Activated CD8-positive, alpha-beta T cell treated with anti-CD3 and anti-CD28 coated beads, Interleukin-2, amount 10 ng/mL, durations not matched to agents 7 days and 5 days (primary cell): ENCODE results near the gene MR1. TPM values are rescaled to one million over a fixed set of nuclear protein-coding genes. Genes with fewer than 3 reads are reported as not detected.

ENCODE experiments used
- ATAC-seq: fragments of 150-1000 bp; cut with Tn5 transposase; one replicate; pipeline ENCODE4 v1.10.0; 2021; ENCODE audit warnings: moderate library complexity
- CTCF ChIA-PET: fragments of 350-600 bp; sonication (Branson Sonifier 250); formaldehyde crosslinking; loops from one replicate; lab custom pipeline; 2021; ENCODE audit warnings: antibody characterized with exemption; lab: Charles Lee
- POLR2A ChIA-PET: fragments of 350-600 bp; sonication (Branson Sonifier 250); formaldehyde crosslinking; loops from one replicate; lab custom pipeline; 2021; ENCODE audit warnings: antibody characterized with exemption; lab: Charles Lee
- DNase-seq: peaks from one replicate; pipeline ENCODE4 v3.0.0-alpha.2; 2020
- H3K27ac Mint-ChIP-seq: one replicate; pipeline ENCODE4 v1.8.0; 2021; ENCODE audit warnings: mild to moderate bottlenecking, mixed read lengths
- H3K27me3 Mint-ChIP-seq: one replicate; pipeline ENCODE4 v1.8.0; 2021; ENCODE audit warnings: low read depth, mixed read lengths
- H3K36me3 Mint-ChIP-seq: one replicate; pipeline ENCODE4 v1.8.0; 2021; ENCODE audit warnings: low read depth, mixed read lengths
- H3K4me1 Mint-ChIP-seq: one replicate; pipeline ENCODE4 v1.8.0; 2021; ENCODE audit warnings: low read depth, mixed read lengths
- H3K4me3 Mint-ChIP-seq: one replicate; pipeline ENCODE4 v1.8.0; 2021; ENCODE audit warnings: mild to moderate bottlenecking, mixed read lengths
- H3K9me3 Mint-ChIP-seq: one replicate; pipeline ENCODE4 v1.8.0; 2022; ENCODE audit warnings: mixed read lengths; ENCODE audit not compliant: insufficient read depth
- total RNA-seq, 2 experiments: library from RNA; stranded (reverse); gene quantifications; one replicate each; pipeline ENCODE4 v1.2.3, GENCODE V29; 2021

The MR1 gene
- total RNA-seq, 2 experiments from 2014 or later, result 27.9 to 29.3 TPM

DNA sequence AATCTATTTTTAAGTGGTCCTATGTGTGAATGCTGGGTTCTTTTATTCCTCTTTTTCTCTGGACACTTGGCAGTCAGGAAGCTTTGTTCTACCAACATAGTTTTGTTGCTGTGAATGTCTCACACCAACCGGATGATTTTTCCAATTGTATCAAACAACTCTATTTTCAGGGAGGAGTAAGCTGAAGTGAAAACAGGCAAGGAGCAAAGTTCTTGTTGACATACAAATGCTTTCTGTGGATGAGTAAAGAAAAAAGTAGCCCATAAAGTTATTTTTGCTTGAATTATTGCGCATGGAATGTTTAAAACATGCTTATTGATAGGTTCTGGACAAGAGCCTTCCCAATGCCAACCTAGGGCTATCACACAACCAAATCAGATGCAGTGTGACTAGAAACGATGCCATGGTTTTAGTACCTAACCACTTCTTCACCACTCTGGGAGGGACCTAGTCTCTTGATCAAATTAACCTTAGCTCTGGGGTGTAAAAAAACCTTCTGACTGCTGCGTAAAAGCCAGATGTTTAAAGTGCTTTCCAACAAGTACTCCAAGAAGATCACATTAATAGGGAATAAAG is 59.2 kb downstream of the MR1 start:
- Mint-ChIP-seq H3K36me3 (peaks cover 62% of the 10 kb centered on the region), H3K4me1 (peaks cover 53% of the 10 kb centered on the region), H3K27me3 (no peaks in the 10 kb centered on the region), H3K4me3 (peak overlapping the region; percentile 20), H3K9me3 (no peaks in the 10 kb centered on the region), H3K27ac (no peak overlapping the region)
- ChIA-PET POLR2A (interaction anchor here (0.9 to 1.2 kb wide), 3 partner anchors 42 to 50 kb away, joined by 3 read pairs; no protein-coding TSS in a partner anchor), CTCF (interaction anchor here (0.7 to 19.0 kb wide), 4 partner anchors 11 to 57 kb away, joined by 3 to 395 read pairs (median 26); no protein-coding TSS in a partner anchor)
- ATAC-seq (no peak), DNase-seq (no peak)

DNA sequence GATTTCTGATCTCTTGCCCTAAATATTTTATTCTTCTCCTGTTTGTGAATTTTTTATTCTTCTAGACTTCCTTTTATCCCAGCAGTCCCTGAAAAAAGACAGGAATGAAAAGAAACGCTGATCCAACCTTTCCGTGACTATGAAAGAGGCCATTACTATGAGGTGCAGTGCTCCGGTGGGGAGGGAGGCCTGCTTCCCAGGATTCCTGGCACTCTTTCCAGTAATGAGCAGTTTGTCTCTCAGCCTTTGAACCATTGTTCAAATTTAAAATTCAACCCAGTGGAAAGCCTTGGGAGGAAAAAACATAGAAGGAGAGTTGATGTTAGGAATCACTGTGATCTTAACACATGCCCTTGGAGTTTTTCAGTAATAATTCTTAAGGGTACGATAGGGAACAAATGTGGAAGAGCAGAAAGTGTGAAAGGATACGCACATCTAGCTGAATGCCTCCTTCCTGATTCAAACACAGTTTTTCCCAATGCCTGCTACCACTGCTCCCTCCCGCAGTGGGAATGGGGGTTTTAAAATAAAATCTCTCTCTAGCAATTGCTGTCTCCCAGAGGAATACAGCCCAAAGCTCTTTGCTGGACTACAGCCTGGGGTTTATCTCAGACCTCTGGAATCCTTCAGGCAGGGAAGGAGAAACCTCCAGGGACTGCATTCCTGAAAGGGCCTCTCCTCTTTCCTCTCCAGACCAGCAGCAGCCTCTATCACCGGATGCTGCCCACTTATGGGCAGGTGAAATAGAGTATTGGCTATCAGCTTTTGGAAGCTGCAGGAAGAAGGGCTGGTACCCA is 60.8 kb downstream of the MR1 start:
- POLR2A ChIA-PET, result no interaction called here
- CTCF ChIA-PET, result interaction anchor here (1.1 to 19.0 kb wide), 2 partner anchors 10 to 46 kb away, joined by 6 to 395 read pairs; no protein-coding TSS in a partner anchor
- H3K4me3 Mint-ChIP-seq, result no peak overlapping the region
- H3K4me1 Mint-ChIP-seq, result peaks cover 65% of the 10 kb centered on the region
- no peak overlapping the region for H3K27ac Mint-ChIP-seq
- no peaks in the 10 kb centered on the region for H3K9me3 Mint-ChIP-seq
- DNase-seq (no peak), ATAC-seq (no peak)
- no peaks in the 10 kb centered on the region for H3K27me3 Mint-ChIP-seq
- H3K36me3 Mint-ChIP-seq, result peaks cover 56% of the 10 kb centered on the region

GRCh38 chr1:181095260-181095659 is 61.5 kb downstream of the MR1 start:
- H3K27ac Mint-ChIP-seq, result no peak overlapping the region
- peaks cover 50% of the 10 kb centered on the region for H3K36me3 Mint-ChIP-seq
- ChIA-PET POLR2A (interaction anchor here (0.8 kb wide), 1 partner anchor 9 kb away, joined by 4 read pairs; no protein-coding TSS in a partner anchor), CTCF (interaction anchor here (1.1 to 19.0 kb wide), 2 partner anchors 9 to 45 kb away, joined by 6 to 395 read pairs; no protein-coding TSS in a partner anchor)
- ATAC-seq (no peak), DNase-seq (no peak)
- no peak overlapping the region for H3K4me3 Mint-ChIP-seq
- H3K4me1 Mint-ChIP-seq, result peaks cover 71% of the 10 kb centered on the region
- no peaks in the 10 kb centered on the region for H3K27me3 Mint-ChIP-seq
- H3K9me3 Mint-ChIP-seq, result no peaks in the 10 kb centered on the region

DNA sequence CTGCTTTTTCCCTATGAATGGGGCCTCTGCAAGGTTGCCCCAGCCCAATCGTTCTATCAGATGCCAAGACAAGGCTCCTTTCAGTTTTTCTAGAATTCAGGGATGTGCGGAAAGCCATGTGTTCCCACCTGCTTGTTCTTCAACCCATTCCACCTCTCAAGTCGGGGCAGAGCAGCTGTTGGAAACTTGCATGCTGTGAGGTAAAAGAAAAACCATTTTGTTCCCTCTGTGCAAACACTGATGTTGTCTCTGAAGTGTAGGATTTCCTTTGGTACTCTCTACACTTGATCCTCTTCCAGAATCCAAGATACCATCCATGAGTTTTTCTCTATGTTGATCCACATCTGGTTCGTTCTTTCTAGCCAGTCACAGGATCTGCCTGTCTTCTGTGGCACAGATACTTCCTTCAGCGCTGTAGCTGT is 62.0 kb downstream of the MR1 start:
- Mint-ChIP-seq H3K27me3 (no peaks in the 10 kb centered on the region), H3K36me3 (peaks cover 45% of the 10 kb centered on the region), H3K9me3 (no peaks in the 10 kb centered on the region), H3K27ac (no peak overlapping the region), H3K4me1 (peaks cover 74% of the 10 kb centered on the region), H3K4me3 (no peak overlapping the region)
- CTCF ChIA-PET, result interaction anchor here (1.1 to 19.0 kb wide), 2 partner anchors 9 to 44 kb away, joined by 6 to 395 read pairs; no protein-coding TSS in a partner anchor
- DNase-seq (no peak), ATAC-seq (no peak)
- POLR2A ChIA-PET, result interaction anchor here (0.8 kb wide), 2 partner anchors 8 to 10 kb away, joined by 3 to 4 read pairs; no protein-coding TSS in a partner anchor

GRCh38 chr1:181097242-181097641 is 63.5 kb downstream of the MR1 start:
- H3K4me1 Mint-ChIP-seq, result peaks cover 75% of the 10 kb centered on the region
- H3K27ac Mint-ChIP-seq, result no peak overlapping the region
- ChIA-PET CTCF (interaction anchor here (0.9 to 19.0 kb wide), 5 partner anchors 10 to 215 kb away, joined by 3 to 395 read pairs (median 4); no protein-coding TSS in a partner anchor), POLR2A (interaction anchor here (0.8 to 13.2 kb wide), 4 partner anchors 7 to 44 kb away, joined by 3 to 200 read pairs (median 7); partner anchors contain the start of gene IER5)
- H3K27me3 Mint-ChIP-seq, result no peaks in the 10 kb centered on the region
- no peaks in the 10 kb centered on the region for H3K9me3 Mint-ChIP-seq
- H3K4me3 Mint-ChIP-seq, result no peak overlapping the region
- peaks cover 32% of the 10 kb centered on the region for H3K36me3 Mint-ChIP-seq
- DNase-seq, result no peak
- no peak for ATAC-seq

DNA sequence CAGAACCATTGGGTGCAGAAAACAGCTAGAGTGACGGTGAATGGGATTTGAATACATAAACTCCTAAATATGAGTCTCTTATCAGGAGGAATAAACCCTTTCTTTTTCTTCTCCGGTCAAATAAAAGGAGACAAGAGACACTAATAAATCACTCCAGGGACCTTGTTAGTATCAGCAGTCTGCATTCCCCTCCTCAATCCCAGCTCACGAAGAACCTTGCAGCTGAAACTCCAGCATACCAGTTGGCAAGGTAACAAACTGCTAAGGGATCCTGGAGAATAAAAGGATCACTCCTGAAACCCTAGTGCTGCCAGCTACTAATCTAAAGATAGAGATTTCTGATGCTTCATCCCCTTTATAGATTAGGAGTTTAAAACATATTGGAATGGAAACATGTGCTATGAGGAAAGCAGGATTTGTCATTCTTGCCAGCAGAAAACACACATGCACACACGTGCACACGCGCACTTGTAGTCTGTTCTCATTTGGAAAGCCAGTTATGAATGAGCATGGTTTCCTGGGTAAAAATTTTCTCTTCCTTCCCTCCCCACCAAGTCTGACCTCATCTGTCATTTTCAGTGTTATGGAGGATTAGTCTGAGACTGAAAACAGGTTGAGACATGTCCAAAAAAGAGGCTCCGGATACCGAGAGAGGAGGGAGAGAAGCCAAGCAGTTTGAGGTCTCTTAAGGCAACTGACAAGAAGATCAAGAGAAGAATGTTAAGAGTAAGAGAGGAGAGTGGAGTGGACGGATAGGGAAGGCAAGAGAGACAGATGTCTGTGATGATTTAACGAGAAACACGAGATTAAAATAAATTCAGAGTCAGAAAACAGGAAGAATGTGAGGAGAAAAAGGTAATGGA is 65.6 kb downstream of the MR1 start:
- H3K4me1 Mint-ChIP-seq, result peaks cover 86% of the 10 kb centered on the region
- DNase-seq (peak; percentile 44), ATAC-seq (peak; percentile 47)
- H3K9me3 Mint-ChIP-seq, result no peaks in the 10 kb centered on the region
- CTCF ChIA-PET, result interaction anchor here (1.0 to 19.0 kb wide), 12 partner anchors 8 to 596 kb away, joined by 3 to 395 read pairs (median 4); partner anchors contain the start of gene ACBD6
- POLR2A ChIA-PET, result interaction anchor here (0.8 to 13.2 kb wide), 4 partner anchors 10 to 43 kb away, joined by 3 to 200 read pairs (median 8); partner anchors contain the start of gene IER5
- H3K36me3 Mint-ChIP-seq, result peaks cover 17% of the 10 kb centered on the region
- H3K27ac Mint-ChIP-seq, result peak overlapping the region; percentile 85
- H3K4me3 Mint-ChIP-seq, result peak overlapping the region; percentile 45
- no peaks in the 10 kb centered on the region for H3K27me3 Mint-ChIP-seq

DNA sequence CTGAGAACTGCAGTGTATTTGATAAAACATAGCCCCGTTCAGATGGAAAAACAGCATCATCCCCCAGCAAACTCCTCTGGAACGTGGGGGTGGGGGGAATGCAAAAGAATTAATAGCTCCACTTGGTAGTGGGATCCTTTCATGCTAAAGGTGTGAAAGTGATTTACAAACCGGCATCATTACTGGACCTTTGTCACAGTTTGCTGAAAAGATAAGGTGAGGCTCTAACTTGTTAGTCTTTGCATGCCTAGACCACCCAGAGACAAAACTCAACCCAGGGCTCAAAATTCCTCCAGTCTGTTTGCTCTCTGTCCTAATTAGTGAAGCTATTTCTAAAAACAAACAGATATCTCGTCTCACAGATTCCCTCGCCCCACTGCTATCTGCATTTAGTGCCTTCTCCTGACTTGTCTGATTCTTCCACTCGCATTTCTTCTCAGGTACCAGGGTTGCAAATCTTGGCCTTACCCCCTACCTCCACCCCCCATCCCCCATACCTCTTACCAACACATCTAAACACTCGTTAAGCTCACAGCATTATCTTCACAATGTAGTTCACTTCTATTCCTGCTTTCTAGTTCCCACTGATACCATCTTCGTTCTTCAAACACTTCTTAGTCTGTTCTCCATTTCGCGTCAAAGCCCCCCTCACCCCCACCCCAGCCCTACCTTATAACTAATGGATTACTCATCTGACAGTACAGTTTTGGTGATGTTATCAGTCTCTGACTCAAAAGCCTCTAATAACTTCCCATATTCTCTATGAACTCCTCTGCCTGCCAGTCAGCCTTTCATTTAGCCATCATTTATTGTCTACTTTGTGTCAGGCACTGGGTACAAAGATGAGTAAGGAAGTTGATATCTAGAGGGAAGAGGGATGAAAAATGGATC is 66.5 kb downstream of the MR1 start:
- ChIA-PET POLR2A (interaction anchor here (0.6 to 13.2 kb wide), 4 partner anchors 10 to 42 kb away, joined by 3 to 200 read pairs (median 4); partner anchors contain the start of gene IER5), CTCF (interaction anchor here (1.2 to 19.0 kb wide), 6 partner anchors 8 to 597 kb away, joined by 3 to 395 read pairs (median 6); partner anchors contain the start of gene ACBD6)
- ATAC-seq (no peak), DNase-seq (no peak)
- Mint-ChIP-seq H3K27me3 (no peaks in the 10 kb centered on the region), H3K4me1 (peaks cover 86% of the 10 kb centered on the region), H3K36me3 (peaks cover 8% of the 10 kb centered on the region), H3K27ac (peak overlapping the region; percentile 85), H3K9me3 (no peaks in the 10 kb centered on the region), H3K4me3 (no peak overlapping the region)

DNA sequence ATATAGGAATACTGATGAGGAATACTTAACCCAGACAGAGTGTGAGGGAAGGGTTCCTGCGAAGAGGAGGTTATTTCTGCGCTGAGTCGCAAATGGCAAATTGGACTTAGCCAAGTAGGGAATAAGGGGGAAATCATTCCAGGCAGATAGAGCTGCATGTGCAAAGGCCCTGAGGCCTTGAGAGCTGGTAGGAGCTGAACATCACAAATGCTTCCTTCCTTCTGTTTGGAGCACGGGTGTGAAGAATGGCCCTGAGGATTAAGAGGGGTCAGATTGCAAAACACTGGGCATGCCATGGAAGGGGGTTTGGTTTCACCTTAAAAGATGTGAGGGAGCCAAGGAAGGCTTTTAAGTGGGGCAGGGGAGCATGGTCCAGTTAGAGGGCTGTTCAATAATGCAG is 67.2 kb downstream of the MR1 start:
- no peak for ATAC-seq
- Mint-ChIP-seq H3K27ac (peak overlapping the region; percentile 85), H3K27me3 (peaks cover 3% of the 10 kb centered on the region), H3K4me3 (no peak overlapping the region), H3K36me3 (peaks cover 4% of the 10 kb centered on the region), H3K4me1 (peaks cover 86% of the 10 kb centered on the region), H3K9me3 (no peaks in the 10 kb centered on the region)
- ChIA-PET POLR2A (interaction anchor here (0.6 to 13.2 kb wide), 3 partner anchors 11 to 1003 kb away, joined by 3 to 200 read pairs (median 4); partner anchors contain the start of gene IER5), CTCF (interaction anchor here (1.3 to 19.0 kb wide), 7 partner anchors 10 to 598 kb away, joined by 3 to 395 read pairs (median 7); partner anchors contain the start of gene ACBD6)
- DNase-seq, result no peak

DNA sequence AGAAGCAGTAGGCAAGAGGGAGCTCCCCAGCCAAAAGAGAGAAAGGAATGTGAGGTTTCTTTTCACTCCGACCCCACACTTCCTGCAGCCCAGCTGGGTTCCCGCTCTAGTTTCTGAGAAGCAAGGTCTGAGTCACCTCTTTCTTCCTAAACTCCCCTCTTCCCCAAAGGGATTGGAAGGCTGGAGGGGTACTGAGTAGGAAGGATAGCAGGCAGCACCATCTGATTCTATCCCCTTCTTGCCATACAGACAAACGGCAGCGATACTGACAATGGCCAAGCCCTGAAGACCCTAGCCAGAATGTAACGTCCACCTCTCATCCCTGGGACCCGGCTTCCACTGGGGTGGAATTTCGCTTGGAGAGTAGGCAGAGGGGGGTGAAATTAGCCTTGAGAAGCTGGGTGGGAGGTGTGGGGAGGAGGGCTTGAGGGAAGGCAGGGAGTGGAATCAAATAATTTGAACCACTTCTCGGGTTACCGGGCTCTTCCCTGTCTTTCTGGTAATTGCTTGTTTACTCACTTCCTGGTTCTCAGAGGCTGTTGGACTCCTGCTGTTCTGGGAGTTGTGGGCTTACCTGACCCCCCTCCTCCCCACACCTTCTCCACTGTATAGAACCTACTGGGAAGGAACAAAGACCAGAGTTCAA is 67.9 kb downstream of the MR1 start:
- no peak for ATAC-seq
- Mint-ChIP-seq H3K36me3 (no peaks in the 10 kb centered on the region), H3K27ac (no peak overlapping the region), H3K9me3 (no peaks in the 10 kb centered on the region), H3K4me3 (no peak overlapping the region), H3K4me1 (peaks cover 88% of the 10 kb centered on the region), H3K27me3 (peaks cover 9% of the 10 kb centered on the region)
- ChIA-PET CTCF (interaction anchor here (1.3 to 7.8 kb wide), 5 partner anchors 10 to 64 kb away, joined by 3 to 114 read pairs (median 39); no protein-coding TSS in a partner anchor), POLR2A (interaction anchor here (0.6 to 13.2 kb wide), 3 partner anchors 12 to 1003 kb away, joined by 3 to 200 read pairs (median 4); partner anchors contain the start of gene IER5)
- DNase-seq, result no peak
